ENCODE results near the gene ZNF652.

ZNF652 gene

GRCh38 chr17:49360796-49361128 lies 1.3 kb downstream of the ZNF652 start:
- in situ Hi-C loops (cut with MboI; ENCODE audit: low sequenced_read_pairs): no loop called here

GRCh38 chr17:49359990-49360795 lies 1.9 kb downstream of the ZNF652 start:
- in situ Hi-C loops (cut with MboI; ENCODE audit: low sequenced_read_pairs): no loop called here

GRCh38 chr17:49358641-49359247 lies 3.3 kb downstream of the ZNF652 start:
- in situ Hi-C loops (cut with MboI; ENCODE audit: low sequenced_read_pairs): no loop called here

GRCh38 chr17:49357516-49357915 lies 4.5 kb downstream of the ZNF652 start:
- in situ Hi-C loops (cut with MboI; ENCODE audit: low sequenced_read_pairs): no loop called here

GRCh38 chr17:49356320-49356719 lies 5.7 kb downstream of the ZNF652 start:
- in situ Hi-C loops (cut with MboI; ENCODE audit: low sequenced_read_pairs): no loop called here

- in situ Hi-C loops (cut with MboI; ENCODE audit: low sequenced_read_pairs): no loop called here
Observed at GRCh38 chr17:49353607-49354006, 8.4 kb downstream of the ZNF652 start.

GRCh38 chr17:49352587-49353154 lies 9.4 kb downstream of the ZNF652 start:
- in situ Hi-C loops (cut with MboI; ENCODE audit: low sequenced_read_pairs): no loop called here

- in situ Hi-C loops (cut with MboI; ENCODE audit: low sequenced_read_pairs): no loop called here
Observed at GRCh38 chr17:49351572-49352140, 10.4 kb downstream of the ZNF652 start.

GRCh38 chr17:49349541-49349940 lies 12.5 kb downstream of the ZNF652 start:
- in situ Hi-C loops (cut with MboI; ENCODE audit: low sequenced_read_pairs): no loop called here

GRCh38 chr17:49344914-49345313 lies 17.1 kb downstream of the ZNF652 start:
- in situ Hi-C loops (cut with MboI; ENCODE audit: low sequenced_read_pairs): no loop called here

- in situ Hi-C loops (cut with MboI; ENCODE audit: low sequenced_read_pairs): no loop called here
Observed at GRCh38 chr17:49343273-49343672, 18.8 kb downstream of the ZNF652 start.

- in situ Hi-C loops (cut with MboI; ENCODE audit: low sequenced_read_pairs): no loop called here
Observed at GRCh38 chr17:49342575-49342936, 19.5 kb downstream of the ZNF652 start.

- in situ Hi-C loops (cut with MboI; ENCODE audit: low sequenced_read_pairs): no loop called here
Observed at GRCh38 chr17:49341356-49341755, 20.7 kb downstream of the ZNF652 start.

GRCh38 chr17:49339354-49339753 lies 22.7 kb downstream of the ZNF652 start:
- in situ Hi-C loops (cut with MboI; ENCODE audit: low sequenced_read_pairs): no loop called here

- in situ Hi-C loops (cut with MboI; ENCODE audit: low sequenced_read_pairs): no loop called here
Observed at GRCh38 chr17:49338883-49339282, 23.2 kb downstream of the ZNF652 start.

- in situ Hi-C loops (cut with MboI; ENCODE audit: low sequenced_read_pairs): no loop called here
Observed at GRCh38 chr17:49337884-49338283, 24.2 kb downstream of the ZNF652 start.

GRCh38 chr17:49334744-49335512 lies 27.1 kb downstream of the ZNF652 start:
- in situ Hi-C loops (cut with MboI; ENCODE audit: low sequenced_read_pairs): no loop called here

GRCh38 chr17:49333804-49334203 lies 28.2 kb downstream of the ZNF652 start:
- in situ Hi-C loops (cut with MboI; ENCODE audit: low sequenced_read_pairs): no loop called here

GRCh38 chr17:49327835-49328784 lies 33.9 kb downstream of the ZNF652 start:
- in situ Hi-C loops (cut with MboI; ENCODE audit: low sequenced_read_pairs): no loop called here

GRCh38 chr17:49325980-49326379 lies 36.1 kb downstream of the ZNF652 start:
- in situ Hi-C loops (cut with MboI; ENCODE audit: low sequenced_read_pairs): no loop called here

All from HL-60/S4 treated with phorbol 12-myristate 13-acetate at 8.2 ng/mL for 4 days and 3 days (cell line).